HepG2 (cell line): ENCODE measurements around the gene TMEM214. TPM values are rescaled to one million over a fixed set of nuclear protein-coding genes. Genes with fewer than 3 reads are reported as not detected.

Experiments used
- ASH2L ChIP-seq: fragments of 300-600, 200-600 bp; sonication (generic); IDR thresholded peaks from 2 replicates; pipeline ENCODE4 v1.7.0; 2017; ENCODE audit warnings: low read depth, mild to moderate bottlenecking, moderate library complexity, mixed read lengths, low read length; ENCODE audit not compliant: insufficient read length
- ATF7 ChIP-seq, 2 experiments: fragments of 450-650 bp in 1 of 2; sonication (generic) in 1 of 2; formaldehyde crosslinking in 1 of 2; IDR thresholded peaks; 2 replicates each; pipeline versions ENCODE4 v1.4.0 to v1.6.1; 2016 to 2020; ENCODE audit warnings: antibody characterized with exemption in 1 of 2, mild to moderate bottlenecking in 1 of 2, missing genetic modification reagents in 1 of 2
- ATF7-NPFF ChIP-seq: sonication (generic); formaldehyde crosslinking; IDR thresholded peaks from 2 replicates; pipeline ENCODE4 v1.8.1; 2023; ENCODE audit warnings: mild to moderate bottlenecking, low read depth, missing genetic modification reagents, moderate library complexity
- ETV6 ChIP-seq: sonication (generic); formaldehyde crosslinking; conservative IDR thresholded peaks from 2 replicates; pipeline ENCODE4 v1.4.0; 2020; ENCODE audit warnings: missing genetic modification reagents
- FOXO1 ChIP-seq: sonication (generic); formaldehyde crosslinking; IDR thresholded peaks from 2 replicates; pipeline ENCODE4 v1.4.0; 2020; ENCODE audit warnings: missing genetic modification reagents
- MAF1 ChIP-seq: sonication (generic); formaldehyde crosslinking; IDR thresholded peaks from 2 replicates; pipeline ENCODE4 v1.5.0; 2020; ENCODE audit warnings: missing genetic modification reagents, borderline replicate concordance
- MEIS1 ChIP-seq: sonication (generic); formaldehyde crosslinking; IDR thresholded peaks from 2 replicates; pipeline ENCODE4 v1.9.0; 2021; ENCODE audit warnings: mild to moderate bottlenecking, missing genetic modification reagents, moderate library complexity, borderline replicate concordance
- NFATC3 ChIP-seq: sonication (generic); formaldehyde crosslinking; IDR thresholded peaks from 2 replicates; pipeline ENCODE4 v1.5.1; 2020; ENCODE audit warnings: mild to moderate bottlenecking, missing genetic modification reagents
- NFRKB ChIP-seq: fragments of 450-650 bp; IDR thresholded peaks from 2 replicates; pipeline ENCODE4 v1.6.1; 2017
- NFYC ChIP-seq: IDR thresholded peaks from 2 replicates; pipeline ENCODE4 v1.6.1; 2016; ENCODE audit warnings: missing genetic modification reagents, missing compliant biosample characterization
- RAD51 ChIP-seq: fragments of 450-650 bp; IDR thresholded peaks from 2 replicates; pipeline ENCODE4 v1.6.1; 2016; ENCODE audit warnings: borderline replicate concordance
- SP2 ChIP-seq: sonication (generic); formaldehyde crosslinking; IDR thresholded peaks from 2 replicates; pipeline ENCODE4 v1.5.1; 2020; ENCODE audit warnings: mild to moderate bottlenecking, missing genetic modification reagents
- ZNF180 ChIP-seq: sonication (generic); formaldehyde crosslinking; IDR thresholded peaks from 2 replicates; pipeline ENCODE4 v1.4.0; 2020; ENCODE audit warnings: low read depth, missing genetic modification reagents, borderline replicate concordance
- ZNF292 ChIP-seq: sonication (generic); formaldehyde crosslinking; IDR thresholded peaks from 2 replicates; pipeline ENCODE4 v1.8.1; 2022; ENCODE audit warnings: mild to moderate bottlenecking, low read depth, missing genetic modification reagents, borderline replicate concordance
- ZNF460 ChIP-seq: sonication (generic); formaldehyde crosslinking; IDR thresholded peaks from 2 replicates; pipeline ENCODE4 v1.5.1; 2020; ENCODE audit warnings: missing genetic modification reagents, mild to moderate bottlenecking, borderline replicate concordance
- ZNF605 ChIP-seq: sonication (generic); formaldehyde crosslinking; IDR thresholded peaks from 2 replicates; pipeline ENCODE4 v1.8.0; 2022; ENCODE audit warnings: mild to moderate bottlenecking, missing genetic modification reagents
- ZNF644 ChIP-seq: IDR thresholded peaks from 2 replicates; pipeline ENCODE4 v1.6.1; 2016; ENCODE audit warnings: low read depth
- ZNF709 ChIP-seq: sonication (generic); formaldehyde crosslinking; IDR thresholded peaks from 2 replicates; pipeline ENCODE4 v1.5.0; 2020; ENCODE audit warnings: mild to moderate bottlenecking, missing genetic modification reagents
- ZNF768 ChIP-seq: sonication (generic); formaldehyde crosslinking; IDR thresholded peaks from 2 replicates; pipeline ENCODE4 v1.4.0; 2020; ENCODE audit warnings: missing genetic modification reagents
- ZNF782 ChIP-seq: sonication (generic); formaldehyde crosslinking; IDR thresholded peaks from 2 replicates; pipeline ENCODE4 v1.4.0; 2020; ENCODE audit warnings: missing genetic modification reagents, mild to moderate bottlenecking, borderline replicate concordance
- polyA plus RNA-seq, 8 experiments: library from polyadenylated mRNA; depleted of rRNA in 3 of 8; stranded (reverse) in 7 of 8; unstranded in 1 of 8; fragments of >200 nt; fragmentation: Illumina TruSeq in 4 of 8; extraction: Trizol in 4 of 8; gene quantifications; 2 replicates each; pipeline versions ENCODE4 v1.2.1 to v1.2.3, GENCODE V29; 2011 to 2016; ENCODE audit warnings: low read depth in 4 of 8, missing spikeins in 1 of 8, mixed read lengths in 1 of 8; ENCODE audit not compliant: insufficient read depth in 1 of 8
- total RNA-seq, 5 experiments: library from RNA; depleted of rRNA; stranded (reverse); fragments of >200 nt; fragmentation: Illumina TruSeq; extraction: Trizol; gene quantifications; 2 replicates each; pipeline ENCODE4 v1.2.3, GENCODE V29; 2016; ENCODE audit warnings: low read depth in 1 of 5
- TF ChIP-seq, protein P1 (sequence below): sonication (generic); formaldehyde crosslinking; IDR thresholded peaks from 2 replicates; pipeline ENCODE4 v1.4.0; 2020; ENCODE audit warnings: missing genetic modification reagents; ENCODE audit errors: not compliant biosample characterization
- TF ChIP-seq, protein P2 (sequence below): sonication (generic); formaldehyde crosslinking; IDR thresholded peaks from 2 replicates; pipeline ENCODE4 v1.8.1; 2023; ENCODE audit warnings: missing genetic modification reagents, inconsistent platforms, borderline replicate concordance
- TF ChIP-seq, protein P3 (sequence below): sonication (generic); formaldehyde crosslinking; IDR thresholded peaks from 2 replicates; pipeline ENCODE4 v1.4.0; 2020; ENCODE audit warnings: low read depth, mild to moderate bottlenecking, missing genetic modification reagents
- TF ChIP-seq, protein P4 (sequence below): sonication (generic); formaldehyde crosslinking; IDR thresholded peaks from 2 replicates; pipeline ENCODE4 v1.8.0; 2022; ENCODE audit warnings: mild to moderate bottlenecking, missing genetic modification reagents, moderate library complexity

TMEM214 gene
- total and polyA plus RNA-seq, 2 of the 13 experiments (the other 11 are each of a cell fraction or from before 2014, with no cell fraction given), result 58.3 to 132 TPM

DNA sequence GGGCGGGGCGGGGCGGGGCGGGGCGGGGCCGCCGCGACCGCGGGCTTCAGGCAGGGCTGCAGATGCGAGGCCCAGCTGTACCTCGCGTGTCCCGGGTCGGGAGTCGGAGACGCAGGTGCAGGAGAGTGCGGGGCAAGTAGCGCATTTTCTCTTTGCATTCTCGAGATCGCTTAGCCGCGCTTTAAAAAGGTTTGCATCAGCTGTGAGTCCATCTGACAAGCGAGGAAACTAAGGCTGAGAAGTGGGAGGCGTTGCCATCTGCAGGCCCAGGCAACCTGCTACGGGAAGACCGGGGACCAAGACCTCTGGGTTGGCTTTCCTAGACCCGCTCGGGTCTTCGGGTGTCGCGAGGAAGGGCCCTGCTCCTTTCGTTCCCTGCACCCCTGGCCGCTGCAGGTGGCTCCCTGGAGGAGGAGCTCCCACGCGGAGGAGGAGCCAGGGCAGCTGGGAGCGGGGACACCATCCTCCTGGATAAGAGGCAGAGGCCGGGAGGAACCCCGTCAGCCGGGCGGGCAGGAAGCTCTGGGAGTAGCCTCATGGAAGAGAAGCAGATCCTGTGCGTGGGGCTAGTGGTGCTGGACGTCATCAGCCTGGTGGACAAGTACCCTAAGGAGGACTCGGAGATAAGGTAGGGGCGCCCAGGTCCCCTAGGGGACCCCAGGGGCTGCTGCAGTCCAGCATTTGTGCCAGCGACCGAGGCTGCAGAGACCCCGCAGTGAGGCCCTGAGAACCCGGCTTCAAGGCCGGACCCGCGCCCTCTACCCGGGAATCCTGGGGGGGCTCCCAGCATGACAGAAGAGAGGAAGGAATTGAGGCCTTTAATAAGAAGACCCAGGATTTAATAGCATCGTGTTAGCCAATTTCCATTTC, 54.2 kb downstream of the TMEM214 start, which contains the start of gene KHK (continued):
- TF ChIP-seq ATF7 (IDR thresholded peaks at IDR 0.05) (no peak), ATF7 (CRISPR knock-in tag; IDR thresholded peaks at IDR 0.05) (0 out of 2 replicates have a peak, but pooled peaks have one; percentile 26), ZNF782 (CRISPR knock-in tag) (peak; percentile 89), RAD51 (no peak), MEIS1 (CRISPR knock-in tag) (peak; percentile 21; the same call in 1 of the 2 replicates), ASH2L (peak; percentile 41), NFYC (no peak), ZNF644 (CRISPR knock-in tag) (no peak), ETV6 (CRISPR knock-in tag) (peak; percentile 7; the same call in 1 of the 2 replicates), ATF7-NPFF (CRISPR knock-in tag) (0 out of 2 replicates have a peak, but pooled peaks have one; percentile 43), ZNF768 (CRISPR knock-in tag) (peak; percentile 65), SP2 (peak; percentile 3; the same call in 1 of the 2 replicates), NFRKB (no peak), ZNF460 (CRISPR knock-in tag) (no peak), ZNF292 (CRISPR knock-in tag) (peak; percentile 52; the same call in 1 of the 2 replicates), NFATC3 (peak; percentile 67; the same call in 1 of the 2 replicates), FOXO1 (CRISPR knock-in tag) (peak; percentile 42; the same call in 1 of the 2 replicates), ZNF180 (no peak), ZNF709 (CRISPR knock-in tag) (peak; percentile 21; the same call in 1 of the 2 replicates), MAF1 (peak; percentile 43; the same call in 1 of the 2 replicates), ZNF605 (0 out of 2 replicates have a peak, but pooled peaks have one; percentile 57)
- TF ChIP-seq, protein P1, sequence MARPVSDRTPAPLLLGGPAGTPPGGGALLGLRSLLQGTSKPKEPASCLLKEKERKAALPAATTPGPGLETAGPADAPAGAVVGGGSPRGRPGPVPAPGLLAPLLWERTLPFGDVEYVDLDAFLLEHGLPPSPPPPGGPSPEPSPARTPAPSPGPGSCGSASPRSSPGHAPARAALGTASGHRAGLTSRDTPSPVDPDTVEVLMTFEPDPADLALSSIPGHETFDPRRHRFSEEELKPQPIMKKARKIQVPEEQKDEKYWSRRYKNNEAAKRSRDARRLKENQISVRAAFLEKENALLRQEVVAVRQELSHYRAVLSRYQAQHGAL (CRISPR knock-in tag), result peak; percentile 73
- TF ChIP-seq, protein P2, sequence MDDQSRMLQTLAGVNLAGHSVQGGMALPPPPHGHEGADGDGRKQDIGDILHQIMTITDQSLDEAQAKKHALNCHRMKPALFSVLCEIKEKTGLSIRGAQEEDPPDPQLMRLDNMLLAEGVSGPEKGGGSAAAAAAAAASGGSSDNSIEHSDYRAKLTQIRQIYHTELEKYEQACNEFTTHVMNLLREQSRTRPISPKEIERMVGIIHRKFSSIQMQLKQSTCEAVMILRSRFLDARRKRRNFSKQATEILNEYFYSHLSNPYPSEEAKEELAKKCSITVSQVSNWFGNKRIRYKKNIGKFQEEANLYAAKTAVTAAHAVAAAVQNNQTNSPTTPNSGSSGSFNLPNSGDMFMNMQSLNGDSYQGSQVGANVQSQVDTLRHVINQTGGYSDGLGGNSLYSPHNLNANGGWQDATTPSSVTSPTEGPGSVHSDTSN (CRISPR knock-in tag), result peak; percentile 51; the same call in 1 of the 2 replicates
- TF ChIP-seq, protein P3, sequence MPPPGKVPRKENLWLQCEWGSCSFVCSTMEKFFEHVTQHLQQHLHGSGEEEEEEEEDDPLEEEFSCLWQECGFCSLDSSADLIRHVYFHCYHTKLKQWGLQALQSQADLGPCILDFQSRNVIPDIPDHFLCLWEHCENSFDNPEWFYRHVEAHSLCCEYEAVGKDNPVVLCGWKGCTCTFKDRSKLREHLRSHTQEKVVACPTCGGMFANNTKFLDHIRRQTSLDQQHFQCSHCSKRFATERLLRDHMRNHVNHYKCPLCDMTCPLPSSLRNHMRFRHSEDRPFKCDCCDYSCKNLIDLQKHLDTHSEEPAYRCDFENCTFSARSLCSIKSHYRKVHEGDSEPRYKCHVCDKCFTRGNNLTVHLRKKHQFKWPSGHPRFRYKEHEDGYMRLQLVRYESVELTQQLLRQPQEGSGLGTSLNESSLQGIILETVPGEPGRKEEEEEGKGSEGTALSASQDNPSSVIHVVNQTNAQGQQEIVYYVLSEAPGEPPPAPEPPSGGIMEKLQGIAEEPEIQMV, result peak; percentile 75; the same call in 1 of the 2 replicates
- TF ChIP-seq, protein P4, sequence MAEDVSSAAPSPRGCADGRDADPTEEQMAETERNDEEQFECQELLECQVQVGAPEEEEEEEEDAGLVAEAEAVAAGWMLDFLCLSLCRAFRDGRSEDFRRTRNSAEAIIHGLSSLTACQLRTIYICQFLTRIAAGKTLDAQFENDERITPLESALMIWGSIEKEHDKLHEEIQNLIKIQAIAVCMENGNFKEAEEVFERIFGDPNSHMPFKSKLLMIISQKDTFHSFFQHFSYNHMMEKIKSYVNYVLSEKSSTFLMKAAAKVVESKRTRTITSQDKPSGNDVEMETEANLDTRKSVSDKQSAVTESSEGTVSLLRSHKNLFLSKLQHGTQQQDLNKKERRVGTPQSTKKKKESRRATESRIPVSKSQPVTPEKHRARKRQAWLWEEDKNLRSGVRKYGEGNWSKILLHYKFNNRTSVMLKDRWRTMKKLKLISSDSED (CRISPR knock-in tag), result 0 out of 2 replicates have a peak, but pooled peaks have one; percentile 1
